GM18520 (cell line): Measurements from ENCODE around the gene KIRREL1.
"Not testable (repeated sequence)": the region's sequence is repeated elsewhere in the genome, so short reads cannot be mapped to it uniquely, and the experiment has no call there.

ENCODE experiments used
- ATAC-seq: cut with Tn5 transposase; IDR thresholded peaks from one replicate; pipeline ENCODE4 v1.9.1; 2021; ENCODE audit not compliant: unreplicated experiment

Gene KIRREL1

DNA sequence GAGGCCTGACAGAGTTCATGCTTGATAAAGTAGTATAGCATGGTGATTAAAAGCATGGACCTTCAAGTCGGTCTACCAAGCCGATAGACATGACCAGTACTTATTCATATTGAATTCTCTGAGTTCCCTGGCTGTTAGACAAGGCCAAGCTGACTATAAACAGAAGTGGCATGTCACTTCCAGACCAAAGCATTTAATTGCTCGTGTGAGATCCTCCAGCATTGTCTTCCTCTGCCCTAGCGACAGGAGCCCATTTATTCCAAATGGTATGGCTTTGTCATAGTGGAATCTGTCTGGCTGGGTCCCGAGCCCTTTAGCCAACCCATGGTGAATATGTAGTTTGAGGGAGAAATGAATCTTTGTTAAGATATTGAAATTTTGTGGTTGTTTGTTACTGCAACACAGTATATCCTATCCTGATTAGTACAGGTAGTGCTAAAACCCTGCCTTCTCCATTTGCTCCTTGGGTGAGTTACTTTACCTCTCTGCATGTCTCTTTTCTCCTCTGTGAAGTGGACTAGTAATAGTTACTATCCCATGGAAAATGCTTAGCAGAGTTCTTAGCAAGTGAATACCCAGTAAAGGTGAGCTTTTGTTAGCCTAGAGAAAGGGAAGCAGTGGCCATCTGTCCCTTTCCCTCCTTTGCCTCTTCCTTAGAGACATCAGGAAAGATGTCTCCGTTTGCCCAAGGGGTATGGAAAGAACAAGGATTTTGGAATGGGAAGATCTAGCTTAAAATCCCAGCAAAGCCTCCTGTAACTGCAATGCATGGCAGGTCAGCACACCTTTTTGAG is 109.6 kb downstream of the KIRREL1 start:
- ATAC-seq, result no peak

DNA sequence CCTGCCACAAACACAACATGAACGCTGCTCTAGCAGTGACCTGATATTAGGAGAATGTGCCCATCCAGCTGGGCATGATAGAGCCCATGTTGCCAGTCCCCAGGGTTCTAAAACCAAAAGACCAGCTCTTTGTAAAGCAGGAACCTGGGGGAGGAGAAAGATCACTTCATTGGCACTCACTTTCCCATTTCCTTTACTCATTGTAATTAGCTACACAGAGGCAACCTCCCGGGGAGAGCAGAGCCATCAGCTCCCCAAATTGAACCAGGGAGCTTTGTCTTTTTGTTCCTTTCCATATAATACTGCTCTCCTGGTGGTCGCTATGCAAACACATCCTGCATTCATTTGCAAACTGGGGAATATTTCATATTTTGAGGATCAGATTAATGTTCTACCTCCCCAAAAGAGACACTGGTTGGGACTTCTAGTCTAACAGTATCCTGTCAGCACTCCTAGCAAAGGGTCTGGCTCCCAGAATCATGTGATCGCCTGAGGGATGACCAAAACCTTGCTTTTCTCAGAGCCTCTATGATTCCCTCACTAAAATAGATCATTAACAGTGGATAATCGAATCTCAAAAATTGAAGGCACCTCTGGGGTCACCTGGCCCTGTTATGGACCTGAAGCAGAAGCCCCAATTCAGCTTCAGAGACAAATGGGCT is 110.5 kb downstream of the KIRREL1 start:
- no peak for ATAC-seq

DNA sequence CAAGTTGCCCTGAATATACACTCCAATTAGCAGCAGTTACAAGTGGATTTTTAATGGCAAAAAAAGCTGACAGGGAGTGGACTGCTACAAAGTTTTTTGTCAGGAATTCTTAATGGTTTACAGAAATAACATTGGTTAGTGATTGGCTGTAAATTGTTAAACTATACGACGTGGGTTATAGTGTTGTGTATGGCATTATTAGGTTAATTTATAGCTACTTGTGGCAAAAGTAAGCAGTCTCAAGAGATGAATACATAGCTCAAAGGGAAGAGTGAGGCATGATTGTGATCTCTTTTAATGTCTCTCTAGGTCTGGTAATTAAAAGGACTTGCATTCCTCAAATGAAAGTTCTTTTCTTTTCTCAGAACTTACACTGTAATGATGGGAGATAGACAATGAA is 111.4 kb downstream of the KIRREL1 start:
- ATAC-seq, result no peak

DNA sequence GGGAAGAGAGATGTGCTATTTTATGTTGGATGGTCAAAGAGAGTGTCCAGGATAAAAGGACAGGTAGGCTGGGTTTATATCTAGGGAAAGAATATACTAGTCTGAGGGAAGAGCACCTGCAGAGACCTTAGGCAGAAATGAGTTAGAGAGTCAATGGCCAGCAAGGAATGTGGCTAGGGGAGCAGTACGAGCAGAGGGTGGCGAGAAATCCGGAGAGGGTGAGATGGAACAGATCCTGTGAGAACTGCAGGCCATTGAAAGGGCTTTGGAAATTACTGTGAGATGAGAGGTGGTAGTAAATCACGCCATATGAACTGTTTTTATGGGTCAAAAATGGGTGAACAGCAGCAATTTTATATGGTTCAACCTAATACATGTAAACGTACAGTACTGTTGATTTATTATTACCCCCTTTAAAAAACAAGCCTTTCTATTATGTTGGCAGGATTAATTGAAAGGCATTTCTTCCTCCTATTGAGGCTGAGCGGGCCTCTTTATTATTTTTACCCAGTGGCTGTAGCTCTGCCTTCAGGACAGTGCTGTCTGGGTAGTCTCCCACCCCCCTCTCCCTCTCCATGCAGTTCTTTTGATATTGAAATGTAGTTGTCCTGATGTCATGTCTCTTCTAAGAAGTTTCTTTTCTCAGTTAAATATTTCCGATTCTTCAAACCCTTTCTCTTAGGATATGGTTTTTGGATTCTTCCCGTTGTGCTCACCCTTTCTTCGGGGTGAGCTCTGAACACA is 112.1 kb downstream of the KIRREL1 start:
- no peak for ATAC-seq

DNA sequence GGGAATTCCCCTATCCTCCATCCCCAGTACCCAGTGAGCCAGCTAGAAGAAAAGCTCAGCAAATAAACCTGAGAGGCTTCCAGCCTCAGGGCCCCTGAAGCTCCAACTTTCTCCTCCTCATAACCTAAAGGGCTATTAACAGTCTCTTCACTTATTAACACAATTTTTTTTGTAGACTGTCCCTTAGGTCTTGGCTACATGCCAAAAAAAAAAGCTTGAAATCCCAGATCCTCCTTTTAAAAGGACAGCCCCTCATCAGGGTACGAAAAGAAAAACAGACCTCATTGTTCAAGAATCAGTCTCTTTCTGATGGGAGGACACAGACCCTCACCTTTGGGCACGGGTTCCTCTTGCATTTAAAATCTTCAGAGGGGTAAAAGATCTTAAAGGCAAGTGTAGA is 114.5 kb downstream of the KIRREL1 start:
- ATAC-seq, result no peak

DNA sequence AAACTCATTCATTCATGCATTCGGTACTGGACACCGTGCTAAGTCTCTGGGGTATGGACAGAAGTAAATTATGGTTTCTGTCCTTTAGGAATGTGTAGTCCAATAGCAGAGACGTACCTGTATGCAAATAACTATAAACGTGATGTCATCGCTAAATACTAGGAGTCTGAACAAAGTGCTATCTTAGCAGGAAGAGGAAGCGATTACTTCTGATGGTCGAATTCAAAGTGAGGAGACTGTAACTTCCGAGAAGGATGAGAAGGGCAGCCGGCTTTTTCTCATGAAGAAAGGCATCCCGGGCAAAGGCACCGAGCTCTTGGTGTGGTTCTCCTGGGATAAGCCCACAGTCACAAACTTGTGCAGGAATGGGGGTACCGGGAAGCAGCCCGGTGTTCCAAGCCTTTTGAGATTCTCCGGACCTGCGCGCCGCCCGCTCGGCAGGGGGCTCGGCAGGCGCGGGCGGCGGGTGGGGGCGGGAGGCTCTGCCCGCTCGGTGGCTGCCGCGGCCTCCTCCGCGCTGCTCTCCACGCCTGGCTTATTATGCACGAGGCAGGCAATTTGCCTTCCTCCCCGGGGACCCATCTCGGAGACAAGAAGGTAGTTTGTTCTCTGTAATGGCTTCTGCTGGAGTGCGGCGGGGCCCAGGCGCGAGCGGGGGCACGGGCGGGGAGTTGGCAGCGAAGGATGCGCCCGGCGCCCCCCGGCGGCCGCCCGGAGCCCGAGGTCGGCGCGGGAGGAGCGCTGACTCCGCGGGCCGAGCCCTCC is 119.7 kb downstream of the KIRREL1 start:
- no peak for ATAC-seq

DNA sequence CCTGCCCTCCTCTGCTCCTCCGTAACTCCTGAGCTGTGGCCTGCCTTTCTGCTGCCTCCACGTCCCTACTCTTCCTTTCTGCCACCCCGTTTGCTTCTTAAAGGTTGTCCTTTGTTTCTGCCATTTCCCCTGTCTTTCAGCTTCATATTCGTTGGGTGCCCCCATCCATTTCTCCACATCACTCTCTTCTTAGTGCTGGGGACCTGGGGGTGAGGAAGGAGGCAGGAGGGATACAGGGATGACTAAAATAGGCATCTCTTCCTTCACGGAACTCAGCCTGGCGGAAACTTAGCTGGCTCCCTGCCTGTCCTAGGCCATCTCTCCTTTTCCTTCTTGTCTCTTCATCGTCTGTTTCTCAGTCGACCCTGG is 120.3 kb downstream of the KIRREL1 start:
- no peak for ATAC-seq

DNA sequence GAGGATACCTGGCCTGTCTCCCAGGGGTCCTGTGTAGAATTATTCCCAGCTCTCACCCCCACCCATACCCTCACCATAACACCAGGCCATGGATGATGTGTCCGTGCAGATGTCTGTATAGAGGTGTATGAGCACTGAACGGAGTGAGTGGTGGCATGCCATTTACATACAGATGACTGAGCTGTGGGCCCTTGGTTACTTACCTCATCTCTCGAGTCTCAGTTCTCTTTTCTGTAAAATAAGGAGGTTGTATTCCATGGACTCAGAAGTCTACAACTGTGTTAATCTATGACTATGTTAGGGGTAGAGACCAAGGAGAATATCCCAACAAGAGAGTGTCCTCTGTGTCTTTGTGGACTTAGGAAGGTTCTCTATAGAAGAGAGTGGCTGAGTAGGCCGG is 121.7 kb downstream of the KIRREL1 start:
- no peak for ATAC-seq

DNA sequence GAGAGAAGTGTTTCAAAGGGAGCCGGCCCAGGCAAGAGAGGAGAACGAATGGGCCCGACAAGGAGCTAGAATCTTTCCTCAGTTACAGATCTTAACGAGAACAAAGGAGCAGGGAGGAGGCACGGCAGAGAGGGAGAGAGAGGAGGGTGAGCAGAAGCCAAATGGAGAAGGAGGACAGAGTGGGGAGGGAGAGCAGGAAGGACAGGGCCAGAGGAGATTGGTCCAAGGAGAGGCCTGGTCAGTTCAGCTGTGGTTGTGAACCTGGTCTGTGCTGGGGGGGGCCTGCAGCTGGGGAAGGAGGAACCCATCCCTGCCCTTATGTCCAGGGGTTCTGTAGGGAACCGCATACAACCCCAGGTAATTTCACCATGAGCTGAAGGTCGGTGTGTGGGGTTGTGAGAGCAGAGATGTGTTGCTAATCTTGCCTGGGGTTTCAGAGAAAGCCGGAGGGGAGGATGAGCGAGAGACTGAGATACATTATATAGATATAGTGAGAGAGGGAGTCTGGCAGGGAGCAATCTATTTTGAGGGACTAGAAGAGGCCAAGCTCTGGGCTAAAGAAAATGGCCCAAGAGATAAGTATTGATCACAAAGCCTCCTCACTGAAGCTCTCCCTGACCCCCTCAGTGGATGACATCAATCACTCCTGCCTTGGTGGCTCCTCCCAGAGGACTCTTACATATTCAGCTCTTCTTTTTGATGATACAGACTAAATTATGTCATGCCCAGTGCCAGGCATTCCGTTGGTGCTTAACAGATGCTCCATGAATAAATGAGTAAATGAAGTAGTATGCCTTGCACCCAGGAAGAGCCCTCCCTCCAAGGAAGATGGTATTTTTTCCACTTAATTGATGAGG is 123.1 kb downstream of the KIRREL1 start:
- no peak for ATAC-seq

DNA sequence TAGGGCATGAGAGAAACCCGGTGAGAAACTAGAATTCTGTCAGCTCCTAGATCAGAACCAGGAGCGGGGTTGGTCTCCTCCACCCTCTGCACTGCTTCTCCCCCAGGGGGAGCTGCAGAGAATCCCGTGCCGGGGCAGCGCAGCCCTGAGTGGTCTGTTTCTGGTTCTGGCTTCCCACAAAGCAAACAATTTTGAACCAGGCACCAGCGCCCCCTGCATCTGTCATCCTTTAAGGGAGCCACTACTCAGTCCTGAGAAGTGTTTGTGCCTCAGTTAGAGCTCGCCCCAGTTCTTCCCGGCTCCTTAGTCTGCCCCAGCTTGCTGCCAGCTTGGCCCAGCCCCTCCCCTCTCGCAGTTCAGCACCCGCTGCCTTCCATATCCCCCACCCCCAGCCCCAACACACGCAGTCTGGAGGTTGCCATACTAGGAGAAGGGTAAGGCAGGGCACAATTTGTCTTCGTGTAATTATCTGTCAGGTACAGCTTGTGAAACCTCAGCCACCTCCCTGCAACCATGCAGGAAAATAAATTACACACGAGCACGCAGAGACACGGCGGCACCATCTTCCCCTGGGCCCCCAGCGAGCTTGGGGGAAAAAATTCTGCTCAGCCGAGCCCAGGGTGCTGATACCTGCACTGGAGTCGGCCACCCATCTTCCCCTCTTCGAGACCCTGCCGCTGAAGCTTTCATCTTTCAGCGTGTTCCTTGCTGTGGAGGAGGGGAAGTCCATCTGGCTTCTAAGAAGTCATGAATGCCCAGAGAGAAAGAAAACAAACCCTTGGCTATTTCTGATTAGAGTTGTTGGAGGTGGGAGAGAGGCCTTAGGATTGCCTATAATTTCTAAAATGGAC is 124.6 kb downstream of the KIRREL1 start:
- no peak for ATAC-seq

DNA sequence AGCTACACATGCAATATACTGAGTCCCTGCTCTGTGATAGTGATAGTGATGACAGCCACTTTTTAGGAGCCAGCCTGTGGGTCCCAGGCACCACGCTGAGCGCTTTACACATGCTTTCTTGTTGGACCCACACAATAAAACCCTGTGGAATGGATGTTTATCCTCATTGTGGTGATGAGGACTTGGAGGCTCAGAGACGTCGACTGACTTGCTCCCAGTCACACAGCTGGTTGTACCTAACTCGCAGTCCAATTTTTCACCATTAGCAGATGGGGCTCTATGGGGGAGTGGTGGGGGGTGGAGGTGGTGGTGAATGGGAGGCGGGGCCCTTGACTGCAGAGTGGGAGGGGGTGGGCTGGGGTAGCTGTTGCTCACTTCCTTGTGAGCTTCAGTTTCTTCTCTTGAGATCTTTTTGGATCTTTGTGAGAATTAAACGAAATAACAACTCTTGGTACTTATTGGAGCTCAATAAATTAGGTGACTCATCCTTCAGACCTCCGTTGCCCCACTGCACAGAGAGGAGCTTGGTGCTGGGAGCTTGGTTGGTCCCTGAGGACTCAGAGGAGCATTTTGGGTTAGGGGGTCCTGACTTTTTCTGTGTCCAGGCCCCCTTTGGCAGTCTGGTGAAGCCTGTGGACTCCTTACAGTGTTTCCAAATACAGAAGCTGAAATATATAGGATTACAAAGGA is 125.4 kb downstream of the KIRREL1 start:
- no peak for ATAC-seq

DNA sequence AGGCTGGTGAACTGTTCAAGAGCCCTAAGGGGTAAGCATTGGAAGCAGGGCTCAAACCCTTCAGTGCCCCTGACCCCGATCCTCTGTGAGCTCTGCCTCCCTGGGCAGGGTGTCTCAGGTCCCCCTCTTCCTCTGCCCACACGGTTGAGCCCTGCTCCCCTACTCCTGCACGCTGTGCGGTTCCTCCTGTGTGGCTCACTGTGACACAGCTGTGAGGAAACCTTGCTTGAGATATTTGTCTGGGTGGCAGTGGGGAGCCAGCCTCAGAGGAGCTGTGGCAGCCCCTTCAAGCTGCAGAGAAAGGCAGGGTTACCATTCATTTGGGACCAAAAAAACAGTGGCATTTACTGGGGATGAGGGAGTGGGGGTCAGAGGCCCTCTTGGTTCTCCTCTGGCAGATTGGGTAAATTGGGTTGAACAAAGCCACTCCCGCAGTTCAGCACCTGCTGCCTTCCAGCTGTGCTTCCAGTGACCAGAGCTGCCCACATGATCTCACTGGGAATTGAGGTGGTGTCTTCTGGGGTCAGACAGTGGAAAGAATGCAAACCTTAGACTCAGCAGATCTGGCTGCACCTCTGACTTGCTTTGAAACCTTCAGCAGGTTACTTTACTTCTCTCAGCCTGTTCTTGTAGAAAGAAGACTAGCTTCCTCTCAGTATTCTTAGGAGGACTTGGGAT is 126.7 kb downstream of the KIRREL1 start:
- ATAC-seq, result no peak

DNA sequence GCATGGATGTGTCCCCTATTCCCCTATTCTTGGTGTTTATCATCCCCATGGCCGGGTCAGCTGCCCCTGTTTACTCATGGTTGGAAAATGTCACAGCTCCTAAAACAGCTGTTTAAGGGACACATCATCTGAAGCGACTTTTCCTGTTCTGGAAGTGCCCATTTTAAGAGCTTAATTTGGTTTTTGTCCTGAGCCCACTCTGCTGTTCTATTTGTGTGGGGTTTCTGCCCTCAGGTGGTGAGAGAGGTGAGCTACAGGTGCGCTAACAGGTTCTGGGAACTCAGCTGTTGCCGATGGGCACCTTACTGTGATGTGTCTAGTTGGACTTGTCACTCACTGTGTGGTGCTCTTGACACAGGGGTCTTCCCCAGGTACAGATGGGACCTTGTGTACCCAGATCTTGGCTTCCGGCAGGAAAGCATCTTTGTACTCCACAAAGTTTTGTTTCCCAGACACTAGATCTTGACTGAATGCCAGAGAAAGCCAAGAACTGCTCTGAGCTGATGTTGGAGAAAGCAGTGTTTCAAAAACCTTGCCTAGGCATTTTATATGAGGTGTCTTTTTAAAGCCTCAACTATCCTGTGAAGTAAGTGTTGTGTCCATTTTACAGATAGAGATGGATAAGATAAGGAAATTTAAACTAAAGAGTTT is 128.3 kb downstream of the KIRREL1 start:
- no peak for ATAC-seq

DNA sequence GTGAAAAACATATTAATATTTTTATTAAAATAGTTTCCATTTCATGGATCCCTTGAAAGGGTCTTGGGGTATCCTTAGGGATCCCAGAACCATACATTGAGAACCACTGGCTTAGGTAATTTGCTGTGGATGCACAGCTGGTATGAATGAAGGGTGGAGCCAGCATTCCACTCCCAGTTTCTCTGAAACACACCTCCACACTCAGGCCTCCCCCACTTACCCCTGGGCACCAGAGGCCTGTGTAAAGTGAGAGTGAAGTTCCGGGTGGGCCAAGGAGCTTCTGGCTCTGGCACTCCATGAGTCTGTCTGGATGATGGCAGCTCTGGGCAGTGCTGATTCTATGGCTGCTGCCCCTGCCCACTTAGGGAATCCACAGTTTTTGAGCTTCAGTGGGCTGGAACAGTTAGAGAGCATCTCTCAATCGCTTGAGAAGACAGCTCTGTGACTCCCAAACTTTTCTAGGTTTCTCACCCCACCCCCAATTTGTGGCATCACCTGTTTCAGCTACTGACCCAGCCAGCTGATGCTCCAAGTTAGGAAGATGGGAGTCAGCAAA is 129.5 kb downstream of the KIRREL1 start:
- no peak for ATAC-seq

DNA sequence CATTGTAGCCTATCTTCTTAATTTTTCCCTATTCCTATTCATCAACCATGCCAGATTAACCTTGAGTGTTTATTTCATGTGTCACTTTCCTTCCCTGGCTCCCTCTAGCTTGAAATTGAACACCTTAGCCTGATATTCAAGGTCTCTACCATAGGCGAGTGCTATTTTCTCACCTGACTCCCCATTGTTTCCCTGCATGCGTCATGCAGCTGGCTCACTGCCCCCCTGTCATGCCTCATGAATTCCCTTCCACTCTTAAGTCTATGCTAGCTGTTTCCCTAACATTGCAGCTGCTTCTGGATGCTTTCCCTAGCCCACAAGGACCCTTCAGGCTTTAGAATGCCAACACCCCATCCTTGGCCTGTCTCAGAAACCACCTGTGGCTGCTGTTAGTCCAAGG is 130.6 kb downstream of the KIRREL1 start:
- no peak for ATAC-seq

DNA sequence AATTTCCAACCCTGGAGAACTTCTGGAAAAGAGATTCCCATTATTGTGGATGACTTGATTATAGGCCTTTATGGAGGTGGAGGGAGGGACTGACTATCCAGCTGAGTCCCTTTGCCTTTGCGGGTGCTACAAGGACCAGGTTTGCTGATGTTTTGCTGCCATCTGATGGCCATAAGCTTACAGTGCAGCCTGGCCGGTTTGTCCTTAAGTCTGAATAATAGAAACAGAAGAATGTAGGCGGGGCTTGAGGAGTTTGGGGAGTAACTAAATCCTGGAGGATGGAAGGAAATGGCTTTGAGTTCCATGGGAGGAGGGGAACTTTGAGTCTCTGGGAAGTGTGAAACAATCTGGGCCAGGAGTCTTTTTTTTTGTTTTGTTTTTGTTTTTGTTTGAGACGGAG is 131.6 kb downstream of the KIRREL1 start:
- ATAC-seq, result peak; percentile 57

DNA sequence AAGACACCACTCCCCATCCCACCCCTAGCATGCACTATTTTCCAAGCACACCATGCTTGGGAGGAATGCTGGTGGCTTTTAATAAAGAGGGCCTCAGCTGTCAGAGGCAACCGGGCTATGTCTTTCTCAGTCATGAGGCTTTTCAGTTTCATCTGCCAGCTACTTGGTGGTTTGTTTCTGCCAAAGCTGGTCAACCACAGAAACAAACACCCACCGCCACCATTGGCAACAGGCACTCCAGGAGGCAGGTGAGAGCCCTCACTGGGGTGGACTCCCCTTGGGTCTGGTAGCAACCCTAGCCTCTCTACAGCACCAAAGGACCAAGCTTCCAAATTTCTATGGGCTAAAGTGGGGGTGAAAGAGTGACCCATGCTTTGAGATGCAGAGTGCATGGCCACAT is 133.0 kb downstream of the KIRREL1 start:
- peak; percentile 72 for ATAC-seq

DNA sequence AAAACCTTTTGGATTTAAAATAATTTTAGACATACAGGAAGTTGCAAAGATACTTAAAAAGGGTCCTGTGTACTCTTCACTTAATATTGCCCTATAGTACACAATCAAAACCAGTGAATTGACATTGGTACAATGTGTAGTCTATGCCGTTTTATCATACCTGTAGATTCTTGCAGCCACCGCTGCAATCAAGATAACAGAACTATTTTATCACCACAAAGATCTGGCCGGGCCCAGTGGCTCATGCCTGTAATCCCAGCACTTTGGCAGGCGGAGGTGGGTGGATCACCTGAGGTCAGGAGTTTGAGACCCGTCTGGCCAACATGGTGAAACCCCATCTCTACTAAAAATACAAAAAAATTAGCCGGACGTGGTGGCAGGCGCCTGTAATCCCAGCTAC is 135.1 kb downstream of the KIRREL1 start:
- ATAC-seq, result not testable (repeated sequence)
